G401.6 (cell line): Measurements from ENCODE around the gene TFAP2D.

ENCODE experiments used
- FAIRE-seq: peaks from 2 replicates; lab custom pipeline; 2012; peaks lifted over from hg19 to GRCh38; lab: Jason Lieb, UNC

Gene TFAP2D

GRCh38 chr6:50713226-50713625, at the start of gene TFAP2D:
Gene TFAP2D, plus strand, starts transcription at chr6:50713526. Its CDS starts 530 bp downstream, at chr6:50714056.
- no peak for FAIRE-seq

- no peak for FAIRE-seq
These were observed 49.5 kb upstream of the TFAP2D start for GRCh38 chr6:50663806-50664205.

- no peak for FAIRE-seq
These were observed 47.2 kb upstream of the TFAP2D start for GRCh38 chr6:50666089-50666488.

GRCh38 chr6:50681213-50681824, 32.0 kb upstream of the TFAP2D start:
- no peak for FAIRE-seq

- FAIRE-seq, result no peak
These were observed 24.1 kb upstream of the TFAP2D start for GRCh38 chr6:50689210-50689609.

GRCh38 chr6:50691814-50692495, 21.4 kb upstream of the TFAP2D start:
- no peak for FAIRE-seq

GRCh38 chr6:50698546-50698945, 14.8 kb upstream of the TFAP2D start:
- no peak for FAIRE-seq

- no peak for FAIRE-seq
These were observed 14.1 kb upstream of the TFAP2D start for GRCh38 chr6:50699051-50699775.

GRCh38 chr6:50706575-50706974, 6.8 kb upstream of the TFAP2D start:
- no peak for FAIRE-seq

- FAIRE-seq, result no peak
These were observed 6.1 kb upstream of the TFAP2D start for GRCh38 chr6:50707191-50707590.

GRCh38 chr6:50707652-50708300, 5.5 kb upstream of the TFAP2D start:
- FAIRE-seq, result no peak

- no peak for FAIRE-seq
These were observed 4.5 kb upstream of the TFAP2D start for GRCh38 chr6:50708664-50709365.

GRCh38 chr6:50709366-50709734, 4.0 kb upstream of the TFAP2D start:
- no peak for FAIRE-seq

- no peak for FAIRE-seq
These were observed 1.6 kb upstream of the TFAP2D start for GRCh38 chr6:50711686-50712085.

- no peak for FAIRE-seq
These were observed 1.0 kb upstream of the TFAP2D start for GRCh38 chr6:50712291-50712690.

- FAIRE-seq, result no peak
These were observed 706 bp downstream of the TFAP2D start for GRCh38 chr6:50713977-50714486.

- no peak for FAIRE-seq
These were observed 1.4 kb downstream of the TFAP2D start for GRCh38 chr6:50714487-50715379.

GRCh38 chr6:50716899-50717509, 3.7 kb downstream of the TFAP2D start:
- no peak for FAIRE-seq

GRCh38 chr6:50717734-50718457, 4.6 kb downstream of the TFAP2D start:
- no peak for FAIRE-seq

GRCh38 chr6:50718566-50718965, 5.2 kb downstream of the TFAP2D start:
- no peak for FAIRE-seq
